Transverse colon (tissue), 4 donors: ENCODE data around the gene CADM4. TPM values are rescaled to one million over a fixed set of nuclear protein-coding genes. Genes with fewer than 3 reads are reported as not detected.

Source experiments
- DNase-seq: peaks from one replicate; pipeline ENCODE4 v3.0.0-alpha.2; 2019
- H3K27ac ChIP-seq, 4 donors: fragments of 200-600 bp; sonication (generic); 2 replicates each; pipeline ENCODE4 v1.5.1; 2016 to 2018; ENCODE audit warnings: inconsistent platforms in 4 of 4
- H3K27me3 ChIP-seq: fragments of 200-600 bp; sonication (generic); 2 replicates; pipeline ENCODE4 v1.5.1; 2017; ENCODE audit warnings: inconsistent platforms
- H3K36me3 ChIP-seq, 4 donors: fragments of 200-600 bp; sonication (generic); 2 replicates each; pipeline ENCODE4 v1.5.1; 2017 to 2019; ENCODE audit warnings: inconsistent platforms in 4 of 4
- H3K4me1 ChIP-seq, 4 donors: fragments of 200-600 bp; sonication (generic); 2 replicates each; pipeline ENCODE4 v1.5.1; 2017 to 2020; ENCODE audit warnings: inconsistent platforms in 4 of 4
- H3K4me3 ChIP-seq, 4 donors: fragments of 200-600 bp; sonication (generic); 1 replicate in 1 of 4; 2 replicates in 3 of 4; pipeline versions ENCODE4 v1.5.1 to v1.6.1; 2017 to 2019; ENCODE audit warnings: inconsistent platforms in 4 of 4
- H3K9me3 ChIP-seq, 2 donors: fragments of 200-600 bp; sonication (generic); 2 replicates each; pipeline ENCODE4 v1.5.1; 2017 to 2019; ENCODE audit warnings: inconsistent platforms in 2 of 2
- EP300 ChIP-seq: sonication (generic); formaldehyde crosslinking; IDR thresholded peaks from one replicate; pipeline ENCODE4 v1.6.1; 2017; ENCODE audit warnings: antibody characterized with exemption, low read depth
- POLR2A ChIP-seq: fragments of 450-650 bp; IDR thresholded peaks from one replicate; pipeline ENCODE4 v1.6.1; 2016; ENCODE audit warnings: antibody characterized with exemption, mild to moderate bottlenecking, moderate library complexity
- POLR2AphosphoS5 ChIP-seq, 3 donors: sonication (generic); formaldehyde crosslinking; IDR thresholded peaks; one replicate each; pipeline ENCODE4 v1.6.1; 2016; ENCODE audit warnings: antibody characterized with exemption in 3 of 3
- whole genome bisulfite sequencing, 2 donors: methylation state at CpG; one replicate each; pipeline ENCODE4 v1.1.5; 2018; ENCODE audit warnings: low coverage in 1 of 2; 5-methylcytosine and 5-hydroxymethylcytosine counted together
- in situ Hi-C, 4 donors: fragments of 200-750 bp; cut with MboI; loops; one replicate each; pipeline versions ENCODE4 v1.15.0 to v1.15.1; 2017; ENCODE audit warnings: low sequenced_read_pairs in 3 of 4, low pct_ligation_motif_present in 1 of 4, low pct_unique_long_range_greater_than_20kb in 1 of 4
- intact Hi-C: fragments of 100-400 bp; cut with DNase I; formaldehyde crosslinking; loops from one replicate; pipeline ENCODE4 v1.15.1; 2023; ENCODE audit warnings: low total_unique reads
- total RNA-seq, 4 donors: library from RNA; depleted of rRNA; stranded (reverse); fragments of >200 nt; gene quantifications; one replicate each; pipeline ENCODE4 v1.1.0, GENCODE V29; 2016
- TF ChIP-seq, protein P1 (sequence below), 5 experiments: fragments of 200-600 bp in 3 of 5; fragments of 450-650 bp in 2 of 5; sonication (generic) in 3 of 5; IDR thresholded peaks; 1 replicate in 2 of 5; 2 replicates in 3 of 5; pipeline ENCODE4 v1.5.1; 2016 to 2017; ENCODE audit warnings: antibody characterized with exemption in 5 of 5, inconsistent platforms in 3 of 5, mild to moderate bottlenecking in 2 of 5, moderate library complexity in 1 of 5

CADM4 gene
- total RNA-seq, 4 donors from 2014 or later: 2.5 to 4.0 (median 3.7) TPM; not detected in 1

DNA sequence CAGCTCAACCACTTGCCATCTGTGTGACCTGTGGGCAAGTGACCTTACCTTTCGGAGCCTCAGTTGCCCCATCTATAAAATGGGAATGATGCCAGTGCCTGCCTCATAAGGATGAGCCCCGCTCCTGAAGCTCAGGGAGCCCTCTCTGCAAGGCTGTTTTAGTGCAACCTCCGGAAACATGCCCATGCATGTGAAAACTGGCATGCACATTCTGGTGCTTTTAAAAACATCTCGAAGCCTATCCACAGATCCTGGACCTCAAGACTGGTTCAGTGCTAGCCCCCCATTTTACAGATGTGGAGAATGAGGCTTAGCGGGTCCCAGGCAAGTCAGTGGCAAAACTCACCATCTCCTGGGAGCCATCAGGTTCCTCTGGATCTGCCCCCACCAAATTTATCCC lies 5.6 kb downstream of the CADM4 start:
- TF ChIP-seq EP300 (no peak), POLR2A (no peak), POLR2AphosphoS5 (IDR thresholded peaks at IDR 0.05) (no peak)
- TF ChIP-seq, protein P1, sequence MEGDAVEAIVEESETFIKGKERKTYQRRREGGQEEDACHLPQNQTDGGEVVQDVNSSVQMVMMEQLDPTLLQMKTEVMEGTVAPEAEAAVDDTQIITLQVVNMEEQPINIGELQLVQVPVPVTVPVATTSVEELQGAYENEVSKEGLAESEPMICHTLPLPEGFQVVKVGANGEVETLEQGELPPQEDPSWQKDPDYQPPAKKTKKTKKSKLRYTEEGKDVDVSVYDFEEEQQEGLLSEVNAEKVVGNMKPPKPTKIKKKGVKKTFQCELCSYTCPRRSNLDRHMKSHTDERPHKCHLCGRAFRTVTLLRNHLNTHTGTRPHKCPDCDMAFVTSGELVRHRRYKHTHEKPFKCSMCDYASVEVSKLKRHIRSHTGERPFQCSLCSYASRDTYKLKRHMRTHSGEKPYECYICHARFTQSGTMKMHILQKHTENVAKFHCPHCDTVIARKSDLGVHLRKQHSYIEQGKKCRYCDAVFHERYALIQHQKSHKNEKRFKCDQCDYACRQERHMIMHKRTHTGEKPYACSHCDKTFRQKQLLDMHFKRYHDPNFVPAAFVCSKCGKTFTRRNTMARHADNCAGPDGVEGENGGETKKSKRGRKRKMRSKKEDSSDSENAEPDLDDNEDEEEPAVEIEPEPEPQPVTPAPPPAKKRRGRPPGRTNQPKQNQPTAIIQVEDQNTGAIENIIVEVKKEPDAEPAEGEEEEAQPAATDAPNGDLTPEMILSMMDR (IDR thresholded peaks at IDR 0.05): no peak
- Histone ChIP-seq H3K9me3 (no peaks in the 10 kb centered on the region), H3K4me3 (no peak overlapping the region), H3K36me3 (no peaks in the 10 kb centered on the region), H3K4me1 (peaks cover 0 to 2% (median under 1%) of the 10 kb centered on the region in 4 donors), H3K27me3 (peaks cover 33% of the 10 kb centered on the region), H3K27ac (no peak overlapping the region)
- no peak for DNase-seq
- in situ Hi-C loops: no loop called here
- intact Hi-C loops: no loop called here
- 71 to 80% methylated on average over 2 to 5 of the region's 5 CpGs for WGBS, 2 donors

DNA sequence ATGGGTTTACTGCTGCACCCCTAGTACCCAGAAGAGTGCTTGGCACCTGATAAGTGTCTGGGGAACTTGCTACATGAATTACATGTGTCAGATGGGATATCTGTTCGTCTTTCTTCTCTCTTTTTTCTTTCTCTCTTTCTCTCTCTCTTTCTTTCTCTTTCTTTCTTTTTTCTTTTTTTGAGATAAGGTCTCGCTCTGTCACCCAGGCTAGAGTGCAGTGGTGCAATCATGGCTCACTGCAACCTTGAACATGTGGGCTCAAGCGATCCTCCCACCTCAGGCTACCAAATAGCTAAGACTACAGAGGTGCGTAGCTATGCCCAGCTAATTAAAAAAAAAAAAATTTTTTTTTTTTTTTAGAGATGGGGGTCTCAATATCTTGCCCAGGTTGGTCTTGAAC lies 6.1 kb downstream of the CADM4 start:
- TF ChIP-seq POLR2A (no peak), POLR2AphosphoS5 (IDR thresholded peaks at IDR 0.05) (no peak), EP300 (no peak)
- TF ChIP-seq, protein P1 (IDR thresholded peaks at IDR 0.05): no peak
- Histone ChIP-seq H3K4me3 (no peak overlapping the region), H3K27me3 (peaks cover 28% of the 10 kb centered on the region), H3K4me1 (no peaks in the 10 kb centered on the region), H3K36me3 (no peaks in the 10 kb centered on the region), H3K9me3 (no peaks in the 10 kb centered on the region), H3K27ac (no peak overlapping the region)
- intact Hi-C loops: no loop called here
- in situ Hi-C loops: no loop called here
- 83 to 89% methylated on average over 2 to 4 of the region's 4 CpGs for WGBS, 2 donors
- no peak for DNase-seq

DNA sequence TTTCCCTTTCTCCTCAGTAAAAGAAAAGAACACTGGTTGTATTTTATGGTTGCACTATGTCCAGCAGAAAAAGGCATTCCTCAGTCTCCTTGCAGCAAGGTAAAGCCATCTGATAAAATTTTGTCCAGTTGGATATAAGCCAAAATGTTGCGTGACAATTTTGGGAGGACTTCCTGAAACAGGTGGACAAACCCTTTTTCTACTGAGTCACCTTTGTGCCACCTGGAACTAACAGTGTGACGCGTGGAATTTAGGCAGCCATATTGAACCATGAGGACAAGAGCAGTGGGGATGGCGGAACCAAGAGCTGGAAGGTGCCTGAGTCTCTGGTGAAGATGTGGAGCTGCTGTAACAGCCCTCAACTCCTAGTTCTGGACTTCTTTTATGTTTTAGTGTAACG lies 8.2 kb downstream of the CADM4 start:
- in situ Hi-C loops (no loop called here), intact Hi-C loops (no loop called here)
- 79 to 83% methylated on average over 3 to 5 of the region's 5 CpGs for WGBS, 2 donors
- Histone ChIP-seq H3K27ac (no peak overlapping the region), H3K4me1 (no peaks in the 10 kb centered on the region), H3K9me3 (no peaks in the 10 kb centered on the region), H3K27me3 (peaks cover 8% of the 10 kb centered on the region), H3K36me3 (no peaks in the 10 kb centered on the region), H3K4me3 (no peak overlapping the region)
- TF ChIP-seq POLR2A: no peak
- no peak for TF ChIP-seq EP300
- TF ChIP-seq, protein P1 (IDR thresholded peaks at IDR 0.05): no peak
- DNase-seq: no peak

DNA sequence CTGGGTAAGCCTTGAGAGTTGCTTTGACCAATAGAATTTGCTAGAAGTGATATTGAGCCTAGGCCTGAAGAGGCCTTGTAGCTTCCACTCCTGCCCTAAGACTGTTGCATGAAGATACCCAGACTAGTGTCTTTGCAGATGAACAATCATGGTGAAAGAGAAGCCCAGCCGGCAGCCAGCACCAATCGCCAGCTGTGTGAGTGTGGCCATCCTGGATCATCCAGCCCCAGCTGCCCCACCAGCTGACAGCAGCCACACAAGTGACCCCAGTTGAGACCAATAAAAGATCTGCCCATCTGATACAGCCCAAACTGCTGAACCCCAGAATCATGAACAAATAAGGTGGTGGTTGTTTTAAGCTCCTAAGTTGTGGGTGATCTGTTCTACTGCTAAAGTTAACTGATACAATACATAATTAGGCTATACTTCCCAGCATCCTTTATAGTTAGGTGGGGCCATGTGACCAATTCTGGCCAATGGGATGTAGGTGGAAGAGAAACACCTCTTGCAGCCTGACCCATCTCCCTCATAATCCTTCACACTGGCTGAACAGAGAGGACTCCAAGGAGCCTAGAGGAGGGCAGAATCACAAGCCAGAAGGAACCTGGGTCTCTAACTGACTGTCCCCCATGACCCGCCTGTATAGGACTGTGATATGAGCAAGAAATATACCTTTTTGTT lies 10.9 kb downstream of the CADM4 start:
- no peak overlapping the region for H3K4me3 ChIP-seq
- no peak overlapping the region for H3K27ac ChIP-seq
- 94% methylated on average over 3 of the region's 3 CpGs; no CpG with 5 or more reads in 1 of the 2 donors for WGBS, 2 donors
- no peaks in the 10 kb centered on the region for H3K9me3 ChIP-seq
- in situ Hi-C loops (no loop called here), intact Hi-C loops (no loop called here)
- DNase-seq: no peak
- TF ChIP-seq POLR2A: no peak
- TF ChIP-seq POLR2AphosphoS5 (IDR thresholded peaks at IDR 0.05): no peak
- TF ChIP-seq, protein P1 (IDR thresholded peaks at IDR 0.05): no peak
- no peak for TF ChIP-seq EP300
- peaks cover 0 to 10% (median 3%) of the 10 kb centered on the region in 4 donors for H3K4me1 ChIP-seq
- no peaks in the 10 kb centered on the region for H3K36me3 ChIP-seq
- no peaks in the 10 kb centered on the region for H3K27me3 ChIP-seq
